Cerebellar nuclear complex (tissue), 1 donor: ENCODE measurements around the gene MOAP1.
"Not testable (repeated sequence)": the region's sequence is repeated elsewhere in the genome, so short reads cannot be mapped to it uniquely, and the experiment has no call there.

Experiments used
- DNase-seq, 2 experiments: peaks; one replicate each; lab custom pipeline; 2025; lab: John Stamatoyannopoulos, UW

The MOAP1 gene

GRCh38 chr14:93146119-93146518, 38.6 kb downstream of the MOAP1 start:
- DNase-seq = no peak

GRCh38 chr14:93142854-93143652, 41.6 kb downstream of the MOAP1 start:
- no peak for DNase-seq

GRCh38 chr14:93137864-93138263, 46.8 kb downstream of the MOAP1 start:
- no peak for DNase-seq

- DNase-seq = not testable (repeated sequence)
Observed at GRCh38 chr14:93136508-93136907, 48.2 kb downstream of the MOAP1 start.

- DNase-seq = no peak
Observed at GRCh38 chr14:93136009-93136408, 48.7 kb downstream of the MOAP1 start.

DNA sequence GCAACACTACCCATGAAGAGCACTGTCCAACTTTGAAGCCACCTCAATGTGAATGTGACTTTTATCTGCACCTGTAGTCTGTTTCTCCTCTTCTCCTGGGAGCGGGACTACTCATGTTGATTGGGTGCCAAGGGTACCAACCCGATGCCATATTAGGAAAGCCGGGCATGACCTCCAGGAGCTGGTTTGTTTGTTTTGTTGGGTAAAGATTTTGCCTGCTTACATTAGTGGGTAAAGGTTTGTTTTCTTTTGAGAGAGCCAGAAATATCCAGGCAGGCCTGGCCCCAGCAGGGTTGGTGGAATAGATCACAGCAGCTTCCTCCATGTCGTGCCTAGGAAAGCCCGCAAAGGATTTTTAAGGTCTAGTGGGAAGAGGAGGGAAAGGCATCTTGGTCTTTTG, 49.3 kb downstream of the MOAP1 start:
- no peak for DNase-seq

DNA sequence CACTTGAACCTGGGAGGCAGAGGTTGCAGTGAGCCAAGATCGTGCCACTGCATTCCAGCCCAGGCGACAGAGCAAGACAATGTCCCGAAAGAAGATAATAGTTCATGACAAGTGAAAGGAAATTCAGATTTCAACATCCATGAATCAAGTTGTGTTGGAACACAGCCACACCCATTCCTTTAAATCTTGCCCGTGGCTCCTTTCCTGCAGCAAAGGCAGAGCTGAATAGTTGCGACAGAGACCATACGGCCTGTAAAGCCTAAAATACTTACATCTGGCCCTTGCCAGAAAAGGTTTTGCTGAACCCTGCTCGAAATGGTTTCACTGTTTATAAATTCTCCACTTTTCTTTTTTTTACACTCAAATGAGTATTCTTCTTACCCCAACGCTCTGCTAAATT, 51.2 kb downstream of the MOAP1 start:
- no peak for DNase-seq

GRCh38 chr14:93132472-93133065, 52.1 kb downstream of the MOAP1 start:
- no peak for DNase-seq
